Activated B cell treated with CpG ODN at 0.5 μM for 24 hours (primary cell): Measurements from ENCODE around the gene TBC1D25. TPM values are rescaled to one million over a fixed set of nuclear protein-coding genes. Genes with fewer than 3 reads are reported as not detected.
A peak's percentile ranks its signal among the peaks of the same experiment; 100 is the strongest.
"Not testable (repeated sequence)": the region's sequence is repeated elsewhere in the genome, so short reads cannot be mapped to it uniquely, and the experiment has no call there.

Experiments used
- ATAC-seq: fragments of 200-7000 bp; cut with Tn5 transposase; one replicate; pipeline ENCODE4 v1.10.0; 2021; ENCODE audit warnings: low read depth, mild to moderate bottlenecking, moderate library complexity
- CTCF ChIA-PET: fragments of 350-600 bp; sonication (Branson Sonifier 250); formaldehyde crosslinking; loops from one replicate; lab custom pipeline; 2021; ENCODE audit warnings: antibody characterized with exemption; lab: Charles Lee
- POLR2A ChIA-PET: fragments of 350-600 bp; sonication (Branson Sonifier 250); formaldehyde crosslinking; loops from one replicate; lab custom pipeline; 2021; ENCODE audit warnings: antibody characterized with exemption; lab: Charles Lee
- DNase-seq: peaks from one replicate; pipeline ENCODE4 v3.0.0; 2022
- H3K27ac Mint-ChIP-seq: one replicate; pipeline ENCODE4 v1.8.0; 2020; ENCODE audit warnings: mixed read lengths
- H3K27me3 Mint-ChIP-seq: one replicate; pipeline ENCODE4 v1.8.0; 2021; ENCODE audit warnings: mixed read lengths
- H3K36me3 Mint-ChIP-seq: one replicate; pipeline ENCODE4 v1.8.0; 2021; ENCODE audit warnings: low read depth, mixed read lengths
- H3K4me1 Mint-ChIP-seq: one replicate; pipeline ENCODE4 v1.8.0; 2021; ENCODE audit warnings: mixed read lengths
- H3K4me3 Mint-ChIP-seq: one replicate; pipeline ENCODE4 v1.8.0; 2020; ENCODE audit warnings: mild to moderate bottlenecking, mixed read lengths
- H3K9me3 Mint-ChIP-seq: one replicate; pipeline ENCODE4 v1.8.0; 2020; ENCODE audit warnings: mixed read lengths
- CTCF ChIP-seq: fragments of 200-600 bp; IDR thresholded peaks from one replicate; pipeline ENCODE4 v1.8.0; 2022; ENCODE audit warnings: antibody characterized with exemption, mild to moderate bottlenecking
- intact Hi-C: fragments of 100-400 bp; cut with micrococcal nuclease; formaldehyde crosslinking; loops from one replicate; pipeline ENCODE4 v1.15.1; 2024
- total RNA-seq: library from RNA; stranded (reverse); gene quantifications from 2 replicates; pipeline ENCODE4 v1.2.3, GENCODE V29; 2022

TBC1D25 gene
- total RNA-seq, 1 donor from 2014 or later = 16.4 TPM

GRCh38 chrX:48520455-48520854, 19.1 kb upstream of the TBC1D25 start:
- POLR2A ChIA-PET = interaction anchor here (1.1 to 2.2 kb wide), 3 partner anchors 12 to 482 kb away, joined by 5 to 13 read pairs (median 8); partner anchors contain the start of genes GRIPAP1, PORCN and TBC1D25
- CTCF ChIA-PET = no interaction called here
- Mint-ChIP-seq H3K36me3 (peaks cover 11% of the 10 kb centered on the region), H3K4me3 (peak overlapping the region; percentile 86), H3K27ac (peak overlapping the region; percentile 88), H3K9me3 (no peaks in the 10 kb centered on the region), H3K4me1 (peaks cover 24% of the 10 kb centered on the region), H3K27me3 (no peaks in the 10 kb centered on the region)
- no peak for TF ChIP-seq CTCF
- ATAC-seq (no peak), DNase-seq (no peak)
- intact Hi-C loops = loop anchor here (2.0 kb wide), 1 partner anchor 862 kb away; the partner anchor contains the start of gene UXT

- TF ChIP-seq CTCF = no peak
- ATAC-seq (no peak), DNase-seq (no peak)
- intact Hi-C loops = loop anchor here (1.0 to 2.0 kb wide), 4 partner anchors 13 to 862 kb away; partner anchors contain the start of genes FTSJ1, PORCN, TBC1D25 and UXT
- Mint-ChIP-seq H3K4me3 (peak overlapping the region; percentile 86), H3K27me3 (no peaks in the 10 kb centered on the region), H3K4me1 (peaks cover 24% of the 10 kb centered on the region), H3K36me3 (peaks cover 11% of the 10 kb centered on the region), H3K27ac (peak overlapping the region; percentile 88), H3K9me3 (no peaks in the 10 kb centered on the region)
- CTCF ChIA-PET = no interaction called here
- POLR2A ChIA-PET = interaction anchor here (1.0 to 2.2 kb wide), 5 partner anchors 13 to 482 kb away, joined by 3 to 13 read pairs (median 8); partner anchors contain the start of genes GRIPAP1, PORCN, RBM3 and TBC1D25
These were observed 18.6 kb upstream of the TBC1D25 start for GRCh38 chrX:48520976-48521352.

- Mint-ChIP-seq H3K4me1 (peaks cover 24% of the 10 kb centered on the region), H3K4me3 (peak within 1 kb of the TSS; percentile 86), H3K9me3 (no peaks in the 10 kb centered on the region), H3K36me3 (peaks cover 15% of the 10 kb centered on the region), H3K27me3 (no peaks in the 10 kb centered on the region), H3K27ac (peak within 1 kb of the TSS; percentile 88)
- DNase-seq (peak; percentile 79), ATAC-seq (peak; percentile 96)
- no peak for TF ChIP-seq CTCF
- ChIA-PET POLR2A (interaction anchor here (0.6 to 2.2 kb wide), 10 partner anchors 13 to 645 kb away, joined by 3 to 13 read pairs (median 5); partner anchors contain the start of genes GRIPAP1, PORCN, RBM3 and TBC1D25), CTCF (no interaction called here)
- intact Hi-C loops = loop anchor here (1.0 to 2.0 kb wide), 4 partner anchors 13 to 863 kb away; partner anchors contain the start of genes FTSJ1, PORCN, TBC1D25 and UXT
These were observed 17.9 kb upstream of the TBC1D25 start, which contains the start of gene EBP for GRCh38 chrX:48521353-48522243. Gene EBP, plus strand, starts transcription at chrX:48521808. Its CDS starts 1,964 bp downstream, at chrX:48523772.

- Mint-ChIP-seq H3K9me3 (no peaks in the 10 kb centered on the region), H3K4me3 (peak overlapping the region; percentile 86), H3K27ac (peak overlapping the region; percentile 88), H3K36me3 (peaks cover 21% of the 10 kb centered on the region), H3K27me3 (no peaks in the 10 kb centered on the region), H3K4me1 (peaks cover 24% of the 10 kb centered on the region)
- ChIA-PET POLR2A (interaction anchor here (0.6 to 2.2 kb wide), 8 partner anchors 14 to 644 kb away, joined by 3 to 13 read pairs (median 6); partner anchors contain the start of genes PORCN, RBM3 and TBC1D25), CTCF (no interaction called here)
- no peak for TF ChIP-seq CTCF
- intact Hi-C loops = no loop called here
- no peak for ATAC-seq
- DNase-seq = no peak
These were observed 17.2 kb upstream of the TBC1D25 start for GRCh38 chrX:48522291-48522690.

GRCh38 chrX:48523682-48524081, 15.8 kb upstream of the TBC1D25 start:
- H3K27ac Mint-ChIP-seq = no peak overlapping the region
- H3K4me1 Mint-ChIP-seq = peaks cover 24% of the 10 kb centered on the region
- no peak for TF ChIP-seq CTCF
- peak overlapping the region; percentile 32 for H3K4me3 Mint-ChIP-seq
- ChIA-PET POLR2A (no interaction called here), CTCF (no interaction called here)
- H3K36me3 Mint-ChIP-seq = peaks cover 33% of the 10 kb centered on the region
- H3K9me3 Mint-ChIP-seq = no peaks in the 10 kb centered on the region
- intact Hi-C loops = no loop called here
- ATAC-seq = no peak
- DNase-seq = no peak
- no peaks in the 10 kb centered on the region for H3K27me3 Mint-ChIP-seq

- Mint-ChIP-seq H3K4me1 (peaks cover 18% of the 10 kb centered on the region), H3K36me3 (peaks cover 40% of the 10 kb centered on the region)
- H3K27me3 Mint-ChIP-seq, intact Hi-C loops, ATAC-seq, H3K27ac Mint-ChIP-seq, CTCF ChIA-PET, H3K4me3 Mint-ChIP-seq, DNase-seq, H3K9me3 Mint-ChIP-seq: not testable (repeated sequence)
- POLR2A ChIA-PET = interaction anchor here (0.6 to 1.3 kb wide), 3 partner anchors 18 to 853 kb away, joined by 3 to 11 read pairs (median 5); no protein-coding TSS in a partner anchor
These were observed 13.7 kb upstream of the TBC1D25 start for GRCh38 chrX:48525853-48526252.
